Smooth muscle cell (in vitro differentiated cells): ENCODE data around the gene EME2. TPM values are rescaled to one million over a fixed set of nuclear protein-coding genes. Genes with fewer than 3 reads are reported as not detected.

ENCODE experiments used
- DNase-seq: peaks from one replicate; lab custom pipeline; 2025; ENCODE audit not compliant: unreplicated experiment; lab: John Stamatoyannopoulos, UW
- H2AFZ ChIP-seq: fragments of 200-600 bp; sonication (generic); 2 replicates; pipeline ENCODE4 v1.6.0; 2016; ENCODE audit warnings: antibody characterized with exemption, low read depth, mild to moderate bottlenecking
- H3F3A ChIP-seq: fragments of 200-600 bp; sonication (generic); 2 replicates; pipeline ENCODE4 v1.6.0; 2017; ENCODE audit warnings: antibody characterized with exemption, low read depth
- H3K27ac ChIP-seq: fragments of 200-600 bp; sonication (generic); 2 replicates; pipeline ENCODE4 v1.5.1; 2016; ENCODE audit warnings: low read depth, mild to moderate bottlenecking
- H3K27me3 ChIP-seq: fragments of 200-600 bp; sonication (generic); 2 replicates; pipeline ENCODE4 v1.6.1; 2016; ENCODE audit warnings: low read depth, mild to moderate bottlenecking
- H3K36me3 ChIP-seq: fragments of 200-600 bp; sonication (generic); 2 replicates; pipeline ENCODE4 v1.5.1; 2016; ENCODE audit warnings: low read depth
- H3K4me1 ChIP-seq: fragments of 200-600 bp; sonication (generic); 2 replicates; pipeline ENCODE4 v1.5.1; 2016; ENCODE audit warnings: low read depth
- H3K4me2 ChIP-seq: fragments of 200-600 bp; sonication (generic); 2 replicates; pipeline ENCODE4 v1.6.0; 2016; ENCODE audit warnings: mild to moderate bottlenecking
- H3K4me3 ChIP-seq: fragments of 200-600 bp; sonication (generic); 2 replicates; pipeline ENCODE4 v1.5.1; 2016; ENCODE audit warnings: mild to moderate bottlenecking
- H3K79me2 ChIP-seq: fragments of 200-600 bp; sonication (generic); 2 replicates; pipeline ENCODE4 v1.6.0; 2016; ENCODE audit warnings: low read depth, mild to moderate bottlenecking
- H3K9ac ChIP-seq: fragments of 200-600 bp; sonication (generic); 2 replicates; pipeline ENCODE4 v1.6.0; 2016; ENCODE audit warnings: low read depth
- H3K9me3 ChIP-seq: fragments of 200-600 bp; sonication (generic); replicated peaks from 2 replicates; pipeline ENCODE4 v1.5.1; 2016; ENCODE audit warnings: low read depth
- H4K20me1 ChIP-seq: fragments of 200-600 bp; sonication (generic); 2 replicates; pipeline ENCODE4 v1.6.0; 2016; ENCODE audit warnings: low read depth
- WGBS: methylation state at CpG from one replicate; pipeline ENCODE4 v1.1.7; 2016; ENCODE audit warnings: low lambda C conversion rate; 5-methylcytosine and 5-hydroxymethylcytosine counted together
- polyA plus RNA-seq: library from polyadenylated mRNA; unstranded; fragments of >200 nt; fragmentation: Nextera tagmentation; extraction: Ambion mirVana; gene quantifications from 2 replicates; pipeline ENCODE4 v1.2.1, GENCODE V29; 2016
- total RNA-seq: library from RNA; depleted of rRNA; stranded (reverse); fragments of >200 nt; gene quantifications from 2 replicates; pipeline ENCODE4 v1.2.3, GENCODE V29; 2014
- TF ChIP-seq, protein P1 (sequence below): fragments of 200-600 bp; sonication (generic); IDR thresholded peaks from 2 replicates; pipeline ENCODE4 v1.5.1; 2017; ENCODE audit warnings: borderline replicate concordance, mild to moderate bottlenecking, antibody characterized with exemption; ENCODE audit not compliant: insufficient read depth, poor library complexity, severe bottlenecking

The EME2 gene
- total and polyA plus RNA-seq, 2 experiments from 2014 or later: 3.6 to 3.8 TPM

DNA sequence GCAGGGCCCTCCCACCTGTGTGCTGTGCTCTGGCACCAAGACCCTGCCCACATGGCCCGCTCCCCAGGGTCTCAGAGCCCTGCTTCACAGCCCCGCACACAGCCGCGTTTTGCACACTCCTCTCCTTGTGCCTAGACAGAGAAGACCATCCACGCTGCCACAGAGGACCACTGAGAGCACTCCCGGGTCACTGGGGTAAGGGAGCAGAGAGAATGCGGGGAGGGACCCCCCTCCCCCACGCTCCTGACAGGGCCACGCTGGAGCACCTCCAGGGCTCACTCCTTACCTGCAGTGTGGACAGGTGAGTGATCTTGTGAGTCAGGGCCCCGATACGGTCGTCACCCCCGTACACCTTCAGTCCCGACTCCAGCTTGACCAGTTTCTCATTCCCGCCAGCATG, 47.0 kb downstream of the EME2 start:
- DNase-seq: no peak

DNA sequence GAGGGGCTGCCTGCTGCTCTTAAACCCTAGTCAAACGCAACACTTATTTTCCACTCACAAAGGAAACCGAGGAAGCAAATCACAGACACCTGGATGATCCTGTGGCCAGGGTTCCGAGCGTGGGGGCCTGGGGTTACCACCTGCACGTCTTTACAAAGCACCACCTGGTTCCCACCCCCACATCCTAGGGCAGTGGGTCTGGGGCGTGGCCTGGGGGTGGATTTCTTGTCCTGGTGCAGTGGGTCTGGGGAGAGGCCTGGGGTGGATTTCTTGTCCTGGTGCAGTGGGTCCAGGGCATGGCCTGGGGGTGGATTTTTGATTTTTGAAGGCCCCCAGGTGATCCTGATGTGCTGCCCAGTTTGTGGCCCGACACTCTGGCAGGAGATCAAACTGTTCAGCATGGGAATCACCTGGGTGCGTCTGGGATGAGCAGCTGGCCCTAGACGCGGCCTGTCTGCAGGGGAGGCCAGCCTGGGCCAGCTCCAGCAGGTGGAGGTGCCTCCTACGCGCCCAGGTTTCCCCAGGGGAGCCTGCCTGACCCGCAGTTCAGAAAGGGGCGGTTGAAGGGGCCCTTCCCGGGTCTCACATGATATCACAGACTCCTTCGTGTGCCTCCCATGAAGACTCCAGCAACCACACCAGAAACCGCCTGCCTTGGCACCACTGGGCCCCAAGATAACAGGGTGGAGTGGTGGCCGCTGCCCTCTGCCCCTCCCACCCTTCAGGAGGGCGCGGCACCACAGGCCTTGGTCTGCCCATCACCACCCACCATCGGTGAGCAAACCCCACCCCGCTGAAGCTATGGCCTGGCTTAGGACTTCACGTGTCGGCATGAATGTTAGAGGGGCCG, 47.7 kb downstream of the EME2 start:
- DNase-seq: no peak

More for the DNA sequence above, 47.0 kb downstream of the EME2 start:
- H4K20me1 ChIP-seq: no peaks in the 10 kb centered on the region
- 94% methylated on average over 15 of the region's 15 CpGs for WGBS
- no peaks in the 10 kb centered on the region for H3K4me1 ChIP-seq
- no peak overlapping the region for H3K9ac ChIP-seq
- H3K79me2 ChIP-seq: peaks cover 3% of the 10 kb centered on the region
- no peaks in the 10 kb centered on the region for H3K27me3 ChIP-seq
- H2AFZ ChIP-seq: no peak overlapping the region
- H3K27ac ChIP-seq: no peak overlapping the region
- H3K36me3 ChIP-seq: no peaks in the 10 kb centered on the region
- TF ChIP-seq, protein P1, sequence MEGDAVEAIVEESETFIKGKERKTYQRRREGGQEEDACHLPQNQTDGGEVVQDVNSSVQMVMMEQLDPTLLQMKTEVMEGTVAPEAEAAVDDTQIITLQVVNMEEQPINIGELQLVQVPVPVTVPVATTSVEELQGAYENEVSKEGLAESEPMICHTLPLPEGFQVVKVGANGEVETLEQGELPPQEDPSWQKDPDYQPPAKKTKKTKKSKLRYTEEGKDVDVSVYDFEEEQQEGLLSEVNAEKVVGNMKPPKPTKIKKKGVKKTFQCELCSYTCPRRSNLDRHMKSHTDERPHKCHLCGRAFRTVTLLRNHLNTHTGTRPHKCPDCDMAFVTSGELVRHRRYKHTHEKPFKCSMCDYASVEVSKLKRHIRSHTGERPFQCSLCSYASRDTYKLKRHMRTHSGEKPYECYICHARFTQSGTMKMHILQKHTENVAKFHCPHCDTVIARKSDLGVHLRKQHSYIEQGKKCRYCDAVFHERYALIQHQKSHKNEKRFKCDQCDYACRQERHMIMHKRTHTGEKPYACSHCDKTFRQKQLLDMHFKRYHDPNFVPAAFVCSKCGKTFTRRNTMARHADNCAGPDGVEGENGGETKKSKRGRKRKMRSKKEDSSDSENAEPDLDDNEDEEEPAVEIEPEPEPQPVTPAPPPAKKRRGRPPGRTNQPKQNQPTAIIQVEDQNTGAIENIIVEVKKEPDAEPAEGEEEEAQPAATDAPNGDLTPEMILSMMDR: no peak
- no peak overlapping the region for H3K4me2 ChIP-seq
- no peak overlapping the region for H3K4me3 ChIP-seq
- H3K9me3 ChIP-seq: no peaks in the 10 kb centered on the region
- H3F3A ChIP-seq: no peaks in the 10 kb centered on the region

DNA sequence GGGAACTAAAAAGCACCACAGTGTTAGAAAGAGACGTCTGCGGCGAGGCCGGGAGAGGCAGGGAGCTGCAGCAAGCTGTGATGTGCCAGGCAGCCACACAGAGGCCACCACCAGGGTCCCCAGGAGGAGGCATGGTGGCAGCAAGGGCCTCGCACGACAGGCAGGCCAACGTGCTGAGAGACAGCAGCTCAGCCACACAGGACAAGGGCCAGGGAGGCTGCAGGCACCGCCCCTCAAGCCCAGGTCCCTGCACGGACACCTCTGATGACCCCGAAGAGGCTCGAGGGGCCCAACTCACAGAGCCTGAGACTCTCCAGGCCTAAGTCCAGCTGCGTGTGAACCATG, 48.3 kb downstream of the EME2 start:
- H3K27ac ChIP-seq: no peak overlapping the region
- peaks cover 10% of the 10 kb centered on the region for H3K79me2 ChIP-seq
- no peaks in the 10 kb centered on the region for H3K36me3 ChIP-seq
- no peaks in the 10 kb centered on the region for H4K20me1 ChIP-seq
- WGBS: 94% methylated on average over 12 of the region's 12 CpGs
- H3K9me3 ChIP-seq: no peaks in the 10 kb centered on the region
- H2AFZ ChIP-seq: no peak overlapping the region
- DNase-seq: no peak
- no peak overlapping the region for H3K4me2 ChIP-seq
- H3K4me1 ChIP-seq: no peaks in the 10 kb centered on the region
- no peaks in the 10 kb centered on the region for H3K27me3 ChIP-seq
- no peak overlapping the region for H3K9ac ChIP-seq
- TF ChIP-seq, protein P1: no peak
- H3F3A ChIP-seq: no peaks in the 10 kb centered on the region
- no peak overlapping the region for H3K4me3 ChIP-seq

More for the DNA sequence above, 47.7 kb downstream of the EME2 start:
- Histone ChIP-seq H4K20me1 (no peaks in the 10 kb centered on the region), H3K79me2 (peaks cover 7% of the 10 kb centered on the region), H3K9ac (no peak overlapping the region), H3K4me2 (no peak overlapping the region), H3K9me3 (no peaks in the 10 kb centered on the region), H3K4me3 (no peak overlapping the region), H3K4me1 (no peaks in the 10 kb centered on the region), H3K27ac (no peak overlapping the region), H3K27me3 (no peaks in the 10 kb centered on the region), H3K36me3 (no peaks in the 10 kb centered on the region), H3F3A (no peaks in the 10 kb centered on the region), H2AFZ (no peak overlapping the region)
- 95% methylated on average over 23 of the region's 25 CpGs for WGBS
- TF ChIP-seq, protein P1: no peak
